H1 (cell line): ENCODE measurements around the gene COL6A6. TPM values are rescaled to one million over a fixed set of nuclear protein-coding genes. Genes with fewer than 3 reads are reported as not detected.

Source experiments
- CBX5 ChIP-seq: fragments of 300-800, 300-1000 bp; sonication (generic); IDR thresholded peaks from 2 replicates; pipeline ENCODE4 v1.7.1; 2016; ENCODE audit warnings: antibody characterized with exemption, low read length, low read depth
- EZH2 ChIP-seq: fragments of 200-600 bp; sonication (generic); IDR thresholded peaks from 2 replicates; pipeline ENCODE4 v1.7.1; 2012; ENCODE audit warnings: low read depth, mild to moderate bottlenecking, moderate library complexity, low read length, inconsistent platforms; ENCODE audit not compliant: severe bottlenecking
- RAD21 ChIP-seq, 2 experiments: IDR thresholded peaks in 1 of 2; conservative IDR thresholded peaks in 1 of 2; 2 replicates each; pipeline ENCODE4 v1.6.1; 2011; ENCODE audit warnings: low read depth in 2 of 2, low read length in 2 of 2, improper control_type of control experiment in 1 of 2, inconsistent platforms in 1 of 2, mild to moderate bottlenecking in 1 of 2, moderate library complexity in 1 of 2
- SIN3A ChIP-seq, 2 experiments: IDR thresholded peaks in 1 of 2; conservative IDR thresholded peaks in 1 of 2; 2 replicates each; pipeline ENCODE4 v1.6.1; 2011 to 2012; ENCODE audit warnings: low read length in 2 of 2, improper control_type of control experiment in 1 of 2, low read depth in 1 of 2, mild to moderate bottlenecking in 1 of 2
- polyA plus RNA-seq, 7 experiments: library from polyadenylated mRNA; depleted of rRNA in 3 of 7; stranded (reverse) in 5 of 7; unstranded in 2 of 7; fragments of >200 nt in 5 of 7; fragments of 200-250 nt in 2 of 7; gene quantifications; 1 replicate in 5 of 7; 2 replicates in 1 of 7; 4 replicates in 1 of 7; pipeline versions ENCODE4 v1.2.1 to v1.2.3, GENCODE V29; 2011 to 2013; ENCODE audit warnings: missing spikeins in 2 of 7, mixed read lengths in 2 of 7
- total RNA-seq: library from RNA; stranded (reverse); fragmentation: NEBNext Ultra II Directional; extraction: Animal tissue kit (Norgen Biotek cat#: 25700); gene quantifications from 2 replicates; pipeline ENCODE4 v1.2.1, GENCODE V29; 2021
- TF ChIP-seq, protein P1 (sequence below): fragments of 300-600 bp; sonication (generic); IDR thresholded peaks from 2 replicates; pipeline ENCODE4 v1.7.1; 2012; ENCODE audit warnings: low read length, moderate library complexity, mild to moderate bottlenecking, inconsistent platforms; ENCODE audit not compliant: insufficient replicate concordance
- TF ChIP-seq, protein P2 (sequence below): IDR thresholded peaks from 2 replicates; pipeline ENCODE4 v1.6.1; 2012; ENCODE audit warnings: low read length, inconsistent platforms
- TF ChIP-seq, protein P3 (sequence below): IDR thresholded peaks from 2 replicates; pipeline ENCODE4 v1.6.1; 2011; ENCODE audit warnings: low read length, improper control_type of control experiment

The COL6A6 gene
- total and polyA plus RNA-seq, 2 of the 8 experiments (the other 6 are each of a cell fraction or from before 2014, with no cell fraction given), result 0.02 to 0.09 TPM

DNA sequence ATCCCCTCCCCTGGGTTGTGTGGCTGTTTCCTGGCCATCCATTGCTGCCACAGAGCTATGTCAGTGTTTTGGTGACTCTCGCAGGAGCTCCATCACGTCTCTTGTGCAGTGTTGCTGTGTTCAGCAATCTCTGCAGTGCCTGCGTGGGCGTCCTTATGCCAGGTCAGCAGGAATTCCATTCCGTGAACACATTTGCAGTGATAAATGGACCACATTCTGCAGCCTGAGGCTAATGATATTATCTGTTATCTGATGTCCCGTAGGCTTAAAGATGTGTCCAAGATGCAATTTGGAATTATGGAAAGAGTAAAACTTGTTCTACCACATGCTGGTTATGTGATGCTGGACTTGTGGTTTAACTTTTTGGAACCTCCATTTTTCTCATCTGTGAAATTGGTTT, 25.5 kb upstream of the COL6A6 start (continued):
- TF ChIP-seq, protein P1, sequence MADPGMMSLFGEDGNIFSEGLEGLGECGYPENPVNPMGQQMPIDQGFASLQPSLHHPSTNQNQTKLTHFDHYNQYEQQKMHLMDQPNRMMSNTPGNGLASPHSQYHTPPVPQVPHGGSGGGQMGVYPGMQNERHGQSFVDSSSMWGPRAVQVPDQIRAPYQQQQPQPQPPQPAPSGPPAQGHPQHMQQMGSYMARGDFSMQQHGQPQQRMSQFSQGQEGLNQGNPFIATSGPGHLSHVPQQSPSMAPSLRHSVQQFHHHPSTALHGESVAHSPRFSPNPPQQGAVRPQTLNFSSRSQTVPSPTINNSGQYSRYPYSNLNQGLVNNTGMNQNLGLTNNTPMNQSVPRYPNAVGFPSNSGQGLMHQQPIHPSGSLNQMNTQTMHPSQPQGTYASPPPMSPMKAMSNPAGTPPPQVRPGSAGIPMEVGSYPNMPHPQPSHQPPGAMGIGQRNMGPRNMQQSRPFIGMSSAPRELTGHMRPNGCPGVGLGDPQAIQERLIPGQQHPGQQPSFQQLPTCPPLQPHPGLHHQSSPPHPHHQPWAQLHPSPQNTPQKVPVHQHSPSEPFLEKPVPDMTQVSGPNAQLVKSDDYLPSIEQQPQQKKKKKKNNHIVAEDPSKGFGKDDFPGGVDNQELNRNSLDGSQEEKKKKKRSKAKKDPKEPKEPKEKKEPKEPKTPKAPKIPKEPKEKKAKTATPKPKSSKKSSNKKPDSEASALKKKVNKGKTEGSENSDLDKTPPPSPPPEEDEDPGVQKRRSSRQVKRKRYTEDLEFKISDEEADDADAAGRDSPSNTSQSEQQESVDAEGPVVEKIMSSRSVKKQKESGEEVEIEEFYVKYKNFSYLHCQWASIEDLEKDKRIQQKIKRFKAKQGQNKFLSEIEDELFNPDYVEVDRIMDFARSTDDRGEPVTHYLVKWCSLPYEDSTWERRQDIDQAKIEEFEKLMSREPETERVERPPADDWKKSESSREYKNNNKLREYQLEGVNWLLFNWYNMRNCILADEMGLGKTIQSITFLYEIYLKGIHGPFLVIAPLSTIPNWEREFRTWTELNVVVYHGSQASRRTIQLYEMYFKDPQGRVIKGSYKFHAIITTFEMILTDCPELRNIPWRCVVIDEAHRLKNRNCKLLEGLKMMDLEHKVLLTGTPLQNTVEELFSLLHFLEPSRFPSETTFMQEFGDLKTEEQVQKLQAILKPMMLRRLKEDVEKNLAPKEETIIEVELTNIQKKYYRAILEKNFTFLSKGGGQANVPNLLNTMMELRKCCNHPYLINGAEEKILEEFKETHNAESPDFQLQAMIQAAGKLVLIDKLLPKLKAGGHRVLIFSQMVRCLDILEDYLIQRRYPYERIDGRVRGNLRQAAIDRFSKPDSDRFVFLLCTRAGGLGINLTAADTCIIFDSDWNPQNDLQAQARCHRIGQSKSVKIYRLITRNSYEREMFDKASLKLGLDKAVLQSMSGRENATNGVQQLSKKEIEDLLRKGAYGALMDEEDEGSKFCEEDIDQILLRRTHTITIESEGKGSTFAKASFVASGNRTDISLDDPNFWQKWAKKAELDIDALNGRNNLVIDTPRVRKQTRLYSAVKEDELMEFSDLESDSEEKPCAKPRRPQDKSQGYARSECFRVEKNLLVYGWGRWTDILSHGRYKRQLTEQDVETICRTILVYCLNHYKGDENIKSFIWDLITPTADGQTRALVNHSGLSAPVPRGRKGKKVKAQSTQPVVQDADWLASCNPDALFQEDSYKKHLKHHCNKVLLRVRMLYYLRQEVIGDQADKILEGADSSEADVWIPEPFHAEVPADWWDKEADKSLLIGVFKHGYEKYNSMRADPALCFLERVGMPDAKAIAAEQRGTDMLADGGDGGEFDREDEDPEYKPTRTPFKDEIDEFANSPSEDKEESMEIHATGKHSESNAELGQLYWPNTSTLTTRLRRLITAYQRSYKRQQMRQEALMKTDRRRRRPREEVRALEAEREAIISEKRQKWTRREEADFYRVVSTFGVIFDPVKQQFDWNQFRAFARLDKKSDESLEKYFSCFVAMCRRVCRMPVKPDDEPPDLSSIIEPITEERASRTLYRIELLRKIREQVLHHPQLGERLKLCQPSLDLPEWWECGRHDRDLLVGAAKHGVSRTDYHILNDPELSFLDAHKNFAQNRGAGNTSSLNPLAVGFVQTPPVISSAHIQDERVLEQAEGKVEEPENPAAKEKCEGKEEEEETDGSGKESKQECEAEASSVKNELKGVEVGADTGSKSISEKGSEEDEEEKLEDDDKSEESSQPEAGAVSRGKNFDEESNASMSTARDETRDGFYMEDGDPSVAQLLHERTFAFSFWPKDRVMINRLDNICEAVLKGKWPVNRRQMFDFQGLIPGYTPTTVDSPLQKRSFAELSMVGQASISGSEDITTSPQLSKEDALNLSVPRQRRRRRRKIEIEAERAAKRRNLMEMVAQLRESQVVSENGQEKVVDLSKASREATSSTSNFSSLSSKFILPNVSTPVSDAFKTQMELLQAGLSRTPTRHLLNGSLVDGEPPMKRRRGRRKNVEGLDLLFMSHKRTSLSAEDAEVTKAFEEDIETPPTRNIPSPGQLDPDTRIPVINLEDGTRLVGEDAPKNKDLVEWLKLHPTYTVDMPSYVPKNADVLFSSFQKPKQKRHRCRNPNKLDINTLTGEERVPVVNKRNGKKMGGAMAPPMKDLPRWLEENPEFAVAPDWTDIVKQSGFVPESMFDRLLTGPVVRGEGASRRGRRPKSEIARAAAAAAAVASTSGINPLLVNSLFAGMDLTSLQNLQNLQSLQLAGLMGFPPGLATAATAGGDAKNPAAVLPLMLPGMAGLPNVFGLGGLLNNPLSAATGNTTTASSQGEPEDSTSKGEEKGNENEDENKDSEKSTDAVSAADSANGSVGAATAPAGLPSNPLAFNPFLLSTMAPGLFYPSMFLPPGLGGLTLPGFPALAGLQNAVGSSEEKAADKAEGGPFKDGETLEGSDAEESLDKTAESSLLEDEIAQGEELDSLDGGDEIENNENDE, result no peak
- TF ChIP-seq, protein P2, sequence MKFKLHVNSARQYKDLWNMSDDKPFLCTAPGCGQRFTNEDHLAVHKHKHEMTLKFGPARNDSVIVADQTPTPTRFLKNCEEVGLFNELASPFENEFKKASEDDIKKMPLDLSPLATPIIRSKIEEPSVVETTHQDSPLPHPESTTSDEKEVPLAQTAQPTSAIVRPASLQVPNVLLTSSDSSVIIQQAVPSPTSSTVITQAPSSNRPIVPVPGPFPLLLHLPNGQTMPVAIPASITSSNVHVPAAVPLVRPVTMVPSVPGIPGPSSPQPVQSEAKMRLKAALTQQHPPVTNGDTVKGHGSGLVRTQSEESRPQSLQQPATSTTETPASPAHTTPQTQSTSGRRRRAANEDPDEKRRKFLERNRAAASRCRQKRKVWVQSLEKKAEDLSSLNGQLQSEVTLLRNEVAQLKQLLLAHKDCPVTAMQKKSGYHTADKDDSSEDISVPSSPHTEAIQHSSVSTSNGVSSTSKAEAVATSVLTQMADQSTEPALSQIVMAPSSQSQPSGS, result no peak
- TF ChIP-seq RAD21 (IDR thresholded peaks at IDR 0.05 in 1 of 2, conservative IDR thresholded peaks at IDR 0.05 in 1 of 2; ENCODE audit: low read depth in 2 of 2, low read length in 2 of 2), result no peak
- no peak for TF ChIP-seq EZH2
- TF ChIP-seq SIN3A (conservative IDR thresholded peaks at IDR 0.05 in 1 of 2, IDR thresholded peaks at IDR 0.05 in 1 of 2; ENCODE audit: low read depth in 1 of 2, low read length in 2 of 2), result no peak
- TF ChIP-seq, protein P3, sequence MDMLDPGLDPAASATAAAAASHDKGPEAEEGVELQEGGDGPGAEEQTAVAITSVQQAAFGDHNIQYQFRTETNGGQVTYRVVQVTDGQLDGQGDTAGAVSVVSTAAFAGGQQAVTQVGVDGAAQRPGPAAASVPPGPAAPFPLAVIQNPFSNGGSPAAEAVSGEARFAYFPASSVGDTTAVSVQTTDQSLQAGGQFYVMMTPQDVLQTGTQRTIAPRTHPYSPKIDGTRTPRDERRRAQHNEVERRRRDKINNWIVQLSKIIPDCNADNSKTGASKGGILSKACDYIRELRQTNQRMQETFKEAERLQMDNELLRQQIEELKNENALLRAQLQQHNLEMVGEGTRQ, result no peak
- TF ChIP-seq CBX5, result no peak
